NB4 (cell line): ENCODE measurements around the gene LCN1.
A peak's percentile ranks its signal among the peaks of the same experiment; 100 is the strongest.

Experiments used
- CTCF ChIP-seq: IDR thresholded peaks from one replicate; pipeline ENCODE4 v1.5.1; 2012; ENCODE audit warnings: low read depth, low read length
- MAX ChIP-seq: IDR thresholded peaks from 2 replicates; pipeline ENCODE4 v1.6.1; 2011; ENCODE audit warnings: low read depth, low read length
- POLR2A ChIP-seq: IDR thresholded peaks from 2 replicates; pipeline ENCODE4 v1.6.1; 2011; ENCODE audit warnings: mild to moderate bottlenecking; ENCODE audit not compliant: insufficient read length; ENCODE audit errors: extremely low read depth

GRCh38 chr9:135500525-135501260 is 20.5 kb upstream of the LCN1 start, which contains the start of gene MRPS2:
- TF ChIP-seq MAX (peak; percentile 88), CTCF (peak; percentile 83), POLR2A (peak; percentile 63)
